Central memory CD4-positive, alpha-beta T cell (primary cell): Measurements from ENCODE around the gene RPS19.

Source experiments
- DNase-seq: peaks from one replicate; pipeline ENCODE4 v3.0.0; 2022

The RPS19 gene

GRCh38 chr19:41915776-41916414, 55.8 kb downstream of the RPS19 start:
- no peak for DNase-seq

GRCh38 chr19:41917676-41918075, 57.6 kb downstream of the RPS19 start:
- no peak for DNase-seq

- DNase-seq = no peak
Measured at GRCh38 chr19:41918095-41918494, 58.0 kb downstream of the RPS19 start.

- DNase-seq = no peak
Measured at GRCh38 chr19:41918653-41919244, 58.7 kb downstream of the RPS19 start.

GRCh38 chr19:41919948-41920712, 60.1 kb downstream of the RPS19 start:
- DNase-seq = no peak

DNA sequence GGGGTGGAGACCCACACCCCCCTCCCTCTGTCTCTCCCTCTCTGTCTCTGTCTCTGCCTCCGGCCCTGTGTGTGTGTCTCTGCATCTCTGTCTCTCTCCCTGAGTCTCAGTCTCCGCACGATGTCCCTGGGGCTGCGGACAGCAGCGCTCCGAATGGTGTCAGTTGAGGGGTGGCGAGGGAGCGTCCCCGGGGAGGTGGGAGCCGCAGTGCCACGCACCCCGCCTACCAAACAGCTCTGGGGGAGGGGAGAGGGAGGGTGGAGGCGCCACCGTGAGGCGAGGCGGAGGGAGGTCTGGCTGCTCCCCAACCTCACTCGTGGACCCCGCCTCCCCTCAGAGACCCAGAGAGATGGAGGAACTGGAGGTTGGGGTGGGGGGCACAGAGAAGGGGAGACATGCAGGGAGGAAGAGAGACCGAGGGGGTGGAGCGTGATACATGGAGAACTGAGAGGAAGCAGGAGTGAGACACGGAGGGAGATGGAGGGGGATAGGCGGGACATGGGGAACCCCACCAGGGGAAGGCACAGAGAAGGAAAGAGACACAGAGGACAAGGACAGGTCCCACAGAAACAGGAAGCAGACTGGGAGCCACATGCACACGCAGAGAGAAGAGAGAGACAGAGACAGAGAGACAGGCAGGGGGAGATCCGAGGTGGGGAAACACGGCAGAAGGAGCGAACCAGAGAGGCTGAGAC, 61.0 kb downstream of the RPS19 start:
- no peak for DNase-seq

GRCh38 chr19:41921577-41922576, 61.8 kb downstream of the RPS19 start:
- no peak for DNase-seq
